Activated T-cell treated with anti-CD3 and anti-CD28 coated beads for 48 hours (primary cell): ENCODE results near the gene ATE1.

Source experiments
- DNase-seq: peaks from one replicate; pipeline ENCODE4 v3.0.0-alpha.2; 2020; ENCODE audit warnings: low read depth

ATE1 gene

DNA sequence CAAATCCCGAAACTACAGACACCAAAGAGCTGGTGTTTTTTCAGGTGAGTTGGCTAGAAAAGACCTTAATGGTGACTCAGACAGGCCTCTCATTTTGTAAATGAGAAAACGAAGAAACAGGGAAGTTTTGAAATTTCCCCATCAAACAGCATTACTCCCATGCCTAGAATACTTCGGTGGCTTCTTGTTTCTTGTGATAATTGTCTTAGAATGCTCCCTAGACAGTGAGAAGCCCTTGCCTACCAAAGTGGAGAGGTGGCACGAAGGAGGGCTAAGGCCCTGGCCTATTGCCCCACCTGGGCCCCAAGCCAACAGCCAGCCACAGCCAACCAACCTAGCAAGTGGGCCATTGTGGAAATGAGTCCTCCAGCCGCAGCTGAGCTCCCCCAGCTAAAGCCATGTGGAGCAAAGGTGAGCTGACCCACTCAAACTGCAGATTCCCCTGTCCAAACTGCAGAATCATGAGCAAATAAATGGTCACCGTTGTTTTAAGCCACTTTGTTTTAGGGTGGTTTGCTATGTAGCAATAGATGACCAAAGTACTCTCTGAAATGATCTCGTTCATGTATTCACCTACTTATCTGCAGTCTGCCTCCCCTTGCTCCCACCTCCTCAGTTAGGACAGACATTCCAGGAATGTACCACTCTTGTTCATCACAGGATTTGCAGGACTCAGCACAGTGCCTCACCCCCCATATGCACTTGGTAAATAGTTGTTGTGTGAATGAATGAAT, 231.9 kb downstream of the ATE1 start:
- no peak for DNase-seq

DNA sequence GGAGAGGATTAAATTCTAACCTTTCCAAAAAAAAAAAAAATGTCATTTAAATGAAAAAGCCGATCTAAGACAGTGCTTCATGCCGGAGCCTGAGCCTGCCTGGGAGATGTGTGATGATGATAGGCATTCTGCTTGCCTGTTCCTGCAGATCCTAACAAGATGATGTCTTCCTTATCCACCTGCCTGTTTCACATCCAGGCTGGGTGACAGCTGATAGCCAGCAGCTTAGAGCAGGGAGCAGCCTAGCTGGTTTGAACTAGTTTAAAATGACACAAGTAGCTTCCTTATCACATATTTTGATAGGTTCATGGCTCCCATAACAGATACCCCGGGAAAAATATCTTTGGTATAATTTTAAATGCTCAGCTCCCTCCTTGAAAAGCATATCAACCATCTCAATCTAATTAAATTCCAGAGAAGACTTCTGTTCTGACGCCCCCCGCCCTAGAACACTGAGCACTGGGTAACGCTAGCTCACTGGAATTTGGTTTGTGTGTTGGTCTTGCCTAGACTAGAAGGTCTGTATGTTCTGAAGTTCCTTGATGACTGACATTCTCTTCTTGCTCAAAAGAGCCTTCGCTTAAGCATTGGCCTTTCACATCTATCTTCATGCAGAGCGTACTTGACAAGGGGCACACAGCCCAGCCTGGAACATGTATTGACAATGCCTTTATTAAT, 232.7 kb downstream of the ATE1 start:
- no peak for DNase-seq

DNA sequence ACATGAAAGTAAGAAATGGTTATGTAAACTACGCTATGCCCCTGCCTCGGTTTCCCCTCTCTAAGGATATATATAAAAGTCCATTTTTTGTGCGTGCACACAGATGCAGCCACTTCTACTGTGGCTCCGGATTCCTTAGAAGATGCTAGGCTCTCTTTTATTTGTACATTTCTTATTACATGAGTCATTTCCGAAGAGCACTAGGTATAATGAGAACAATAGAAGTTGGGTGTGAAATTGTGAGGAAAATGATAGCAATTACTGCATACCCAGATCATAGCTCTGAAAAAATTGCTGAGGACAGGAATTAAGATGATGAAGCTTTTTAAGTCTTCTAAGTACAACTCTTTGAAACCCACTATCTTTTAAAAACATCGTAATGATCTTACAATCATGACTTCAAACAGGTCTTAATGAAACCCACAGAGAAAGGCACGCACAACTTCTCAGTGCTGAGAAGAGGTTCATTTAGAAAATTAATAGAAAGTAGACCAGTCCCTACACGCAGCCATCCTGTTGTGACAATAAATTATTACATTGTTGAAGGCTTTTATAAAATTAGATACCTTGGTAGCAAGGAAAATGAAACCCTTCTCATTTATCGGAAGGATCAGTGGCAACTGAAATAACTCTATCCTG, 233.4 kb downstream of the ATE1 start:
- no peak for DNase-seq

DNA sequence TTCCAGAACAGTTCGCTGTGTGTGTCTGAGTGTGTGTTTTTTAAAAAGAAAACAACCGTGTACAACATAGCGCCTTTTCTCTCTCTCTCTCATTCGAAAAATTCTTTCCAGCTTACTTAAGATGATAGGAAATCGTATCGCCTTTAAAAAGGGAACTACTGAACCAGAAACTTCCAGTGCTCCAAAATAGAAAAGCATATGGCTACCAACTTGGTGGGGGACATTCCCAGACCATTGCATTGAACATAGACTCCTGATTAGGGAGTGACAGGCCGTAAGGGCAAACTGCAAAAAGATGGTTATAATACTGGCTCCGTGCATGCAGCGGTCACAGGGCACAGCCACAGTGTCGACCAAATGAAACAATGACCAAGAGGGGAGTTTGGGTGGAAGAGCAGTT, 235.2 kb downstream of the ATE1 start:
- no peak for DNase-seq

DNA sequence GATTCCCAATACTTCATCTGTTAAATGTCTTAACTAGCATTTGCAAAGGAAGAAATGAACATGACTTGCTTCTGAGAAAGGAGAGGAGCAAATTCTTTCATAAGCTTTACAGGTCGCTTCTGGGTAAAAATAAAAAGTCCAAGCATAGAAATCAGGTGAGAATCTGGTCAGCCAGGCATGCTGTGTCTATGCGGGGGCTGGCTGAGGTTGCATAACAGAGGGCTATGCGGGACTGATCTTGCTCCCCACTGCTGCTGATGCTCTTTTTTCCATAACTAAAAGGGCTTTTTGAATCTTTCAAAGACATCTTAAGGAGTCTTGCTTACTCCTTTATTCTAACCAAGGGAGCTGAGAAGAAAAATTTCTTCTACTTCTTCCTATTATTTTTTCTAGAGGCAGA, 236.9 kb downstream of the ATE1 start:
- DNase-seq: no peak
